HFF-Myc (cell line): ENCODE results near the gene ANAPC16.
"Not testable (repeated sequence)": the region's sequence is repeated elsewhere in the genome, so short reads cannot be mapped to it uniquely, and the experiment has no call there.

Experiments
- DNase-seq: peaks from one replicate; pipeline ENCODE4 v3.0.0-alpha.2; 2011; ENCODE audit warnings: low read depth; ENCODE audit errors: extremely low read depth
- H3K4me3 ChIP-seq: replicated peaks from 2 replicates; pipeline ENCODE4 v1.5.1; 2011; ENCODE audit warnings: low read depth, mild to moderate bottlenecking, control low read depth, low read length
- CTCF ChIP-seq: IDR thresholded peaks from 2 replicates; pipeline ENCODE4 v1.5.1; 2012; ENCODE audit warnings: mild to moderate bottlenecking, low read depth, low read length, control low read depth; ENCODE audit errors: missing control alignments

The ANAPC16 gene

GRCh38 chr10:72221278-72221677 lies 5.5 kb downstream of the ANAPC16 start:
- TF ChIP-seq CTCF: no peak
- no peak overlapping the region for H3K4me3 ChIP-seq
- no peak for DNase-seq

- no peak for DNase-seq
- no peak overlapping the region for H3K4me3 ChIP-seq
- no peak for TF ChIP-seq CTCF
These were observed 7.9 kb downstream of the ANAPC16 start for GRCh38 chr10:72223743-72224101.

GRCh38 chr10:72224191-72224590 lies 8.4 kb downstream of the ANAPC16 start:
- not testable (repeated sequence) for DNase-seq, H3K4me3 ChIP-seq

DNA sequence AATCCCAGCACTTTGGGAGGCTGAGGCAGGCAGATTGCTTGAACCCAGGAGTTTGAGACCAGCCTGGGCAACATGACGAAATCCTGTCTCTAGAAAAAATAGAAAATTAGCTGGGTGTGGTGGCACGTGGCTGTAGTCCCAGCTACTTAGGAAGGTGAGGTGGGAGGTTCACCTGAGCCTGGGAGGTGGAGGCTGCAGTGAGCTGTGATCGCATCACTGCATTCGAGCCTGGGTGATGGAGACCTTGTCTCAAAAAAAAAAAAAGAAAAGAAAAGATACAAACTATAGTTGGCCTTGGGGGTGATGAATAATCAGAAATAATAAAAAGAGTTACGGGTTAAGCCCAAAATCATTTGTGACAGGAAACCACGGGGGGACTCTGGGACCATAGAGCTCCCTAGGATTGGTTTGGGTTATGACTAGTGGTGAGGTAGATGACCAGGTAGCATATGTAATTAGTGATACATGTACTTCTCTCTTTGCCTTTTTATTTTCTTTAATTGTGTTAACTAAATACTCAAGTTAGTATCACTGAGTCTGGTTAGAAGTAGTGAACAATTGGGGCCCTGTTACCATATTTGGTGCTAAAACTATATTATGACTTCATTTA lies 10.7 kb downstream of the ANAPC16 start:
- no peak overlapping the region for H3K4me3 ChIP-seq
- no peak for TF ChIP-seq CTCF
- no peak for DNase-seq

DNA sequence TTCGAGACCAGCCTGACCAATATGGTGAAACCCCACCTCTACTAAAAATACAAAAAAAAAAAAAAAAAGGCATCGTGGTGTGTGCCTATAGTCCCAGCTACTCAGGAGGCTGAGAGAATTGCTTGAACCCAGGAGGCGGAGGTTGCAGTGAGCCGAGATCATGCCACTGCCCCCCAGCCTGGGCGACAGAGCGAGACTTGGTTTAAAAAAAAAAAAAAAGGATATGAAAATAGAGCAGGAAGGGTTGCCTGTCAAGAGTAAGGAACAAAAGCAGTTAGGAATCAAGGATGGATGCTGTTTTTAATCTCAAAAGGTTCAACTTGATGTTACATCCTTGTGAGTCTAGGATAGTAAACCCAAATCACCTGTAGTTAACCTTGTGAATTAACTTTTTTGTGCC lies 12.0 kb downstream of the ANAPC16 start:
- DNase-seq: no peak
- no peak overlapping the region for H3K4me3 ChIP-seq
- TF ChIP-seq CTCF: no peak

DNA sequence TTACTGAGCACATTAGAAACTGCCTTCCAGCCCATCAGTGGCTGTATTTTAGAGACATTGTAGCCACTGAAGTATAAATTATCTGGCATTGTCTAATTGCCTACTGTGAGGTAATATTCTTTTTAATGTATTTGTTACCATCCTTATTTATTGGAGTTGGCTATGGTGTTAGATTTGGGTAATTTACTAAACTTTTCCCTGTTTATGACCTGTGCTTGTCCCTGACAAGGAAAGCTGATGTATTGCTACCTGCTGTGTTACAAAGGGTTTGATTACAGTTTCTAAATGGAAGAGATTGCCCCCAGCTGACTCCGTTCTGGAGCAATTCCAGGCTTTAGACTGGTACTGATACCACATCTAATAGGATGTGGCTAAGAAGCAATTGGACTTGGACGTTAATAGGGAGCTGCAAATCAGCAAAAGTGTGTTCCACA lies 12.5 kb downstream of the ANAPC16 start:
- no peak for DNase-seq
- H3K4me3 ChIP-seq: no peak overlapping the region
- TF ChIP-seq CTCF: no peak

DNA sequence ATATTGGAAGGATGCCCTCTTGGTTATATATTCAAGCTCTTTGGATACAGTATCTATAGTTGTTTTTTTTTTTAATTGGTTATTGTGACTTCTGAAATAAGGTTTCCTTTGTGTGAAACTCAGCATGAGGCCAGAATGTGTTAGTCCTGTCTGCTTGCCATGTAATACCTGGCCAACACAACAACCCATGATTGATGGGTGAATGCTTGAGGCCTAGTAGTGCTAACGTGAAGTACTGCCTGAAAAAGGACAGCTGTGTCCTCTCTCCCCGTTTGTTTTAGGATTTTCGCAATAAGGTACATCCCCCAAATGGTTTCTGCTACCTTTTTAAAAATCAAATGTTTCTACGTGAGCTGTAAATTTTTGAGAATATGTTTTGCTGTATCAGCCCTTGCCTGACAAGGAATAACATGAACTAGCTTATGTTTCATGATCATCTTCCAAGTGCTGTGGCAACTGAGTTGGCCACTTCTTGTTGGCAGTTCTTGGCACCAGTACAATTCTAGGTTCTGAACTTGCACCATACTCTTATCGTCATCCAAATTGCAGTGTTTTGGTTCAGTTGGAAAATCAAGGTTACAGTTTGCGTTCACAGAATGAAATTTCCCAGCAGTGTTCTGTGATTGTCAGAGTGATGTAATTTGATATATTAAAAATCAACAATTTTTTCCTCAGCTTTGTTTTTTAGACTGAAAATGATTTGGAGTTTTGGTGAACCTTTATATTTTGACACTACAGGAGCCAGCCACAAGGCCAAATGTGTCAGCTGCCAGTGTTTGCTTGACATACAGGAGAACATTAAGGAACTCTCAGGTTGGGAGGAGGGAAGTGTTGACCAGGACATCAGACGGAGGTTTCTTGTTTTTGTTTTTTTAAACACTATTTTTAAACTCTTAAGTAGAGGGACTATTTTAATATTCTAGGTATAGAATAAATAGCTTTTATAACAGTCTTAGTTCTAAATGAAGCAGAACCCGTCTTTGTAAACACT lies 13.7 kb downstream of the ANAPC16 start:
- no peak overlapping the region for H3K4me3 ChIP-seq
- DNase-seq: no peak
- TF ChIP-seq CTCF: no peak
